NCI-H1417 (cell line): ENCODE data around the gene CWF19L1.
A peak's percentile ranks its signal among the peaks of the same experiment; 100 is the strongest.
"Not testable (repeated sequence)": the region's sequence is repeated elsewhere in the genome, so short reads cannot be mapped to it uniquely, and the experiment has no call there.

ENCODE experiments used
- DNase-seq, 3 experiments: peaks; one replicate each; lab custom pipeline; 2025; lab: John Stamatoyannopoulos, UW

The CWF19L1 gene

DNA sequence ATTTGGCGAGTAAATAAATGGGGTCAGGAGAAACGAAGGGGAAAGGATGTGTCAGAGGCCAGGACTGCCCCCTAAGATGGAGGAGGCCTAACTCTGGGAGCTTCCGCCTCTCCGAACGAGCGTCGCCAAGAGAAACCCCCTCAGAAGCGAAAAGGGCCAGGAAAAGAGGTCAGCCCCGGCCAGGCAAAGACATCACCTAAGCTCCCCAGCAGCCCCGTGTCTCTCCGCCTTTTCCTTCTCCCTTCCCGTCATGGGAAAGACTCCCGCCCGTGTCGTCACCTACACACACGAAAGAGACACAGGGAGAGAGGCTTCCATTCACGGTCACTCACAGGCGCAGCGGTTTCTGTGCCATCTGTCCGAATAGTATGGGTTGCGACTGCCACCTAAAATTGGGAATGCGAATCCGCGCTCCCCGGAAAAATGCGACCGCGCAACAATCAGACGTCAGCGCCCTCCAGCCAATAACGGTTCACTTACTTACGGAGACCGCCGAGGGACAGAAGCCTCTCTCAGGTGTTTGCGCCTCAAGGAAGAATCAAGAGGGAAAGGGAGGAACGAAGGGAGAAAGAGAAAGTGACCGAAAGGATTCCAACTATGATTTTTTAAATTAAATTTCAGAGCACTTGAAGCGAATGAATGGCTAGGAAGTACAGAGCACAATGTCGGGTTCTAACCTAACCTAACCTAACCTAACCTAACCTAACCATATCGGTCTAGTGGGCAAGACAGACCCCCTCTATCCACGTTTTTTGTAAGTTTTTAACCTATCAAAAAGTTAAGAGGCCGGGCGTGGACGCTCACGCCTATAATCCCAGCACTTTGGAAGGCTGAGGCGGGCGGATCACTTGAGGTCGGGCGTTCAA lies at the start of gene CWF19L1:
TSS of gene CWF19L1 (minus strand) at position 400 of the 866 bp plus-strand sequence. CDS start at position 355, 45 bp downstream.
- peak; percentile 71 to 85 (median 74) for DNase-seq

DNA sequence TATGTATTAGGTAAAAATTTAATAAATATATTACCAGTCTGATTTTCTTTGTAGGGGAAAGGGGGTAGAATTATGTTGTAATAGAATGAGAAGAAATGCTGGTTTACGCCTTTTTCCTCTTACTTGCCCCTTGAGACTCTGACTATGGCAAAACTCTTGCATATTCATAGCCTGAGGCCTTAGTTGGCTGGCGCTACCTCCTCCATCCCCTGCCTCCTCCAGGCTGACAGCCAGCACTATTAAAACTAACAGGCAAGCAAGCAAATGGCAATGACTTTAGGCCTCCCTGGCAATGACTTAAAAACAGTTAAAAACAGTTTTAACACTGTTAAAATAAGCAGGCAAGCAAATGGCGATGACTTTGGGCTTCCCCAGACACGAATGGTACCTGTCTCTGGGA lies 48.2 kb upstream of the CWF19L1 start:
- no peak for DNase-seq

DNA sequence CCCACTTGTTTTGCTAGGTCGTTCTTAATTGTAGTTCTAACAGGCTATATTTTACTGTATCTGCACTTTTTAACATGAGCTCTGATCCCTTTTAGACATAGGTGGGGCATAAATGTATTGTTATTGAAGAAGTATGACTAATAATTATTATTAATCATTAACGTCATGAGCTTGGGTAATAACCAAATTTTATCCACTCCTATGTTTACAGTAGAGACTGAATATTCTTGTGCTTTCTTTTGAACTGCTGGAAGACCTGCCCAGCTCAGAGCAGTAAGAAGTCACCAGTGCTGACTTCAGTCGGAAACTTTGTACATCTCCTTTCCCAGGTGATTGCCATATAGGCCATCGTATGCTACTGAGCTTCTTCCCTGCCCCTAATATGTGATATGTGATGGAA lies 43.9 kb upstream of the CWF19L1 start:
- no peak for DNase-seq

DNA sequence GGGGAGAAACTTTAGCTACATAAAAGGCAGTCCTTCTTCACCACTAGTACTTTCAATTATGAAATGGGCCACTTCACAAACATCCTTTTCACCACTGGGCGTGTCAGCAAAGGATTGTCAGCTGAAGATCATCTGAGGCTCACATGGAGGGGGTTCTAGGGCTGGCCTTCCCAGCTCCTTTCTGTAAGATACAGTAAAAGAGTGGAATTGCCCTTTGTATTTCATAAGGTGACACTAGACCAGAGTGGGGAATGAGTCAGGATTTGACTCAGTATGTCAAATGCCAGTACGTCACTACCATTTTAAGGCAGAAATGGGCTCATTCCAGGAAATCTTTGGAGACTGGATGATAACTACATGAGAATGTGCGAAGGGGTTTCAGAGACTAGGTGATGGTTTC lies 40.2 kb upstream of the CWF19L1 start:
- no peak for DNase-seq

DNA sequence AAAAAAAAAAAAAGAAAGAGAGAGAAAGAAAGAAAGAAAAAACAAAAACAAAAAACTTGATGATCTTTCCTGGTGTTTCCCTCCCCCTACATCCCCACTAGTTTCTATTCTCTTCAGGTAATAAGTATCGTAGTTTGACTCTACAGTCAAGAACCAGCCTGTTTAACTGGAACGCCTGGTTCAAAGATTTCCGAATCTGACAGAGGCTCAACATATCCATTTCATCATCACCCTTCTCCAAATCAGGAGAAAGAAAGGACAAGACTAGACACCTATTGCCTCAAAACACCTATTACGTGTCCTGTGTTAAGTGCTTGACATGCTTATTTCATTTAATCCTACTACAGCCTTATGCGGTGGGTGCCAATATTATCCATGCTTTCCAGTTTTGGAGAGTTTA lies 39.4 kb upstream of the CWF19L1 start:
- DNase-seq: no peak

DNA sequence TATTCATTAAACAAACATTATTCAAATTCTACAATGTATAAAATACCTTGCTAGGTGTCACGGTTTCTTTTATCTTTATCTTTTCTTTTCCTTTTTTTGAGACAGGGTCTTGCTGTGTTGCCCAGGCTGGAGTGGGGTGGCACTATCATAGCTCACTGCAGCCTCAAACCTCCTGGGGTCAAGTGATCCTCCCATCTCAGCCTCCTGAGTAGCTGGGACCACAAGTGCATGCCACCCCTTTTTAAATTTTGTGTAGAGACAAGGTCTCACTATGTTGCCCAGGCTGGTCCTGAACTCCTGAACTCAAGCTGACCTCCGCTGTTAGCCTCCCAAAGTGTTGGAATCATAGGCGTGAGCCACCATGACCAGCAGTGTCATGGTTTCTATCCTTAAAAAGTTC lies 37.0 kb upstream of the CWF19L1 start:
- DNase-seq: no peak

DNA sequence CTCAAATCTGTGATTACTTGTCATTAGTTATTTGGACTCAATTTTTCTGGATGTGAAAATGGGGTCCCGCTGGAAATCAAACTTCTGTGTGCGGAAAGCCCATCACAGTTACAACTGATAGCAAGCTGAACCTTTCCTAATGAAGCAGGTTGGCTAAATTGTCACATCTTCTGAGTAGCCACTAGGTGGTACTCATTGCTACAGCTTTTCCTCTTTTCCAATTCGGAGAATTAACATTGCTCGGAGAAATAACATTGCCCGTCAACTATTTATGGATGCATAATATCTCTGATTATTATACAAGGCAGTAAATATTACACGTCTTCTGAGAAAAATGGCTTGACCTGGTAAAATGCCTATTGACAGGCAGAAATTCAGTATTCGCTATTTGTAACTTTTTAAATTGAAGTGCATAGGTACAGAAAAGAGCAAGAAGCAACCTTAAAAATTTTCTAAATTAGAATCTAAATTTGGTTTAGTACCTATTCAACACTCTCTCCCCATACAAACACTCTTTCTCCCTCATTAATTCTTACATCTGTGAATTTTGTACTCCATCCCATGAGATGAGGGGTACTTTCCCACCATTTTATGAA lies 36.4 kb upstream of the CWF19L1 start:
- DNase-seq: peak in 2 of 3 experiments; percentile 1 to 44

DNA sequence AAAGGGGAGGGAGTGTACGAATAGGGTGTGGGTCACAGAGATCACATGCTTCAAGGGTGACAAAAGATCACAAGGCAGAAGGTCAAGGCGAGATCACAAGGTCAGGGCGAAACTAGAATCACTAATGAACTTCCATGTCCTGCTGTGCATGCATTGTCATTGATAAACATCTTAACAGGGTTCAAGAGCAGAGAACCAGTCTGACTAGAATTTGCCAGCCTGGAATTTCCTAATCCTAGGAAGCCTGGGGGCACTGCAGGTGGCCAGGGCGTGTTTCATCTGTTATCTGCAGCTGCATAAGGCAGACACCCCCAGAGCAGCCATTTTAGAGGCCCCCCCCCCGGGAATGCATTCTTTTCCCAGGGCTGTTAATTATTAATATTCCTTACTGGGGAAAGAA lies 33.7 kb upstream of the CWF19L1 start:
- DNase-seq: peak in 2 of 3 experiments; percentile 2 to 33

DNA sequence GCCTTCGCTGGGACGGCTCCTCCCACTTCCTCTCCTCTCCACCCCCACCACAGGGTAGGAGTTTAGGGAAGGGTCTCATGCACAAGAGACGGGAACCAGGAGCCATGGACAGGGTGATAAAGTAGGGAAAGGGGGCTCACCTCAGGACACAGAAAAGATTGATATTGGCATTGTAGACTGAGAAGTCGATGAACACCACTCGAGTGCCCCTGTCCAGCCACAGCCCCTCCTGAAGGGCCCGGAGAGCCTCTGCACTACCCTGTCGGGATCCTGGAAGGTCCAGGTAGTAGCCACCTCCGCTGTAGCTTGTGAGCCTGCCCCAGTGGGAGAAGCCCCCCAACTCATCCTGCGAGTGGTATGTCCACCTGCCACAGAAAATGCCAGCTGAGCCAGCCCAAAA lies 29.8 kb upstream of the CWF19L1 start:
- no peak for DNase-seq

DNA sequence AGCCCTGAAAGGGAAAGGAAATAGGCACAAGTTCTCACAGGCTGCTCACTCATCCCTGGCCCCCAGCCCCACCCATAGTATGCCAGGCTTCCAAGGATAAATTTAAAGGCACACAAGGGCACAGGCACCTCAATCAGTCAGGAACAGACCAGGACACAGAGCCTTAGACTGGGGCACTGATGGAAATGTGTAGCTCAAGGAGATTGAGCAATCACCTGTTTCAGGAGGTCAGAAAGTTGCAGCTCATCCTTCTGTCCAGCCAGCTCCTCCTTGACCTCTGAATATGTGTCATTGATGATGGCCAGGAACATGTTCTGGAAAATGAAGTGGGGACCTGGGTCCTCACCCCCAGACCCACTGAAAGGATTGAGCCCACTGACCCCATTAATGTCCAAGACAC lies 25.6 kb upstream of the CWF19L1 start:
- no peak for DNase-seq

DNA sequence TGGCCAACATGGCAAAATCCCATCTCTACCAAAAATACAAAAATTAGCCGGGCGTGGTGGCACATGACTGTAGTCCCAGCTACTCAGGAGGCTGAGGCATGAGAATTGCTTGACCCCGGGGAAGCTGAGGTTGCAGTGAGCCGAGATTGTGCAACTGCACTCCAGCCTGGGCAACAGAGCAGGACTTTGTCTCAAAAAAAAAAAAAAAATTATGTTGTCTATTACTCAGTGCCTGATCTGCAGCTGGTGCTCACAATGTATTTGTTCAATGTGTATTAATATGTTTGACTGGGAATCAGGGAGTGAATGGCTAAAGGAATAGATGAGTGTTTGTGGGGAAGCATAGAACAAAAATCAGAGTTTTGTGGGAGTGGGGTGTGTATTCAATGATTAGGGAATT lies 24.9 kb upstream of the CWF19L1 start:
- DNase-seq: not testable (repeated sequence)

DNA sequence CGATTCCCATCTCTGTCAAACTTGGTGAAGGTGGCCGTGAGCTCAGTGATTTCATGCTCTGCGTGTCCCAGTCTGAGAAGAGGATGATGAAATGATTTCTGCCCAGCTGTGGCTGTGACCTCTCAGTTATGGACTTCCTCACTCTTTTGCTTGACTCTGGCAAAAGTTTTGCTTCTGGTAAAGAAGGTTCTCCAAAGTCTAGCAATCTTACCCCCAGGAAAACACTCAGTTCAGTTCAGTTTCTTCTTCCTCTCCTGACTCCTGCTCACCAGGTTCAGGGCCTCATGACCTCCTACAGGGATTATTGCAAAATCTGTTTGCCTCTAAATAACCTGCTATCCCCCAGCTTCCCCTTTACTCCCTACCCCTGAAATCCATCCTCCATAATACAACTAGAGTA lies 23.9 kb upstream of the CWF19L1 start:
- no peak for DNase-seq

DNA sequence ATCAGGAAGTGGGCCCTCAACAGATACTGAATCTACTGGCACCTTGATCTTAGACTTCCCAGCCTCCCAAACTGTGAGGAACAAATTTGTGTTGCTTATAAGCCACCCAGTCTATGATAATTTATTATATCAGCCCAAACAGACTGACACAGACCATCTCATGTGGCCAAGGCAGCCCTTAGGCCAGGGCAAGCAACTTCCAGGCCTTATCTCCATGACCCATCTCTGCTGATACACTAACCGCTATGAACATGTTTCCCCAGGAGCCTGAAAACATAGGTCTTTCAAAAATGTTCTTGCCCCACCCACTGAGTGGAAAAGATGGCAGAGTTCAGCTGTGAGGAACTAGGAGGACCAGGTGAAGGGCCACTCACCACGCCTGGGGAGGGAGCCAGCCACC lies 22.2 kb upstream of the CWF19L1 start:
- DNase-seq: no peak

DNA sequence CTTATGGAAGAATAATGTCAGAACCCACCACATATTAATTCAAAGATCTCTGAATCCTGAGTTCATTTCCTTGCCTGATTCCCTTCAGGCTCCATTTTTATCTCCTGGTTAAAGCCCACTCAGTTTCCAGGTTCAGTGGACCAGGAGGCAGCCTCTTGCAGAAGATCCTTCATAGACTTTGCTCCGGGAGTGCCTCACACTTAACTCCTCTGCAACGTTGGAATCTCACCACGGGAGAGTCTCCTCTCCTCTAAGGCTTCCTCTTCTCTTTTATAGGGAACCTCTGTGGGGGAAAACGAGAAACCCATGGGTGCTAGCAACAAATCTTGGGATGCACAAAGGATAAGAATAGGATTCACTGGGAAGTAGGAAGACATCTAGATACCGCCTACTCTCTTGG lies 20.8 kb upstream of the CWF19L1 start:
- no peak for DNase-seq

DNA sequence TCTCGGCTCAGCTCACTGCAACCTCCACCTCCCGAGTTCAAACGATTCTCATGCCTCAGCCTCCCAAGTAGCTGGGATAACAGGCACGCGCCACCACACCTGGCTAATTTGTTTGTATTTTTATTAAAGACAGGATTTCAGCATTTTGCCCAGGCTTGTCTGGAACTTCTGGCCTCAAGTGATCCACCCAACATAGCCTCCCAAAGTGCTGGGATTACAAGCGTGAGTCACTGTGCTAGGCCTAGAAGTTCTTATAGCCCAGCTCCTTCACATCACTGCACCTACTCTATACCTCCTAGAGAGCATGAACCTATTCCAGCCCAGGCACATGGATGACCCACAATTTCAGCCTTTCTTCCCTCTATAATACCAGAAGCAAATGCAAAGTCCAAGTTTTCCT lies 20.3 kb upstream of the CWF19L1 start:
- no peak for DNase-seq

DNA sequence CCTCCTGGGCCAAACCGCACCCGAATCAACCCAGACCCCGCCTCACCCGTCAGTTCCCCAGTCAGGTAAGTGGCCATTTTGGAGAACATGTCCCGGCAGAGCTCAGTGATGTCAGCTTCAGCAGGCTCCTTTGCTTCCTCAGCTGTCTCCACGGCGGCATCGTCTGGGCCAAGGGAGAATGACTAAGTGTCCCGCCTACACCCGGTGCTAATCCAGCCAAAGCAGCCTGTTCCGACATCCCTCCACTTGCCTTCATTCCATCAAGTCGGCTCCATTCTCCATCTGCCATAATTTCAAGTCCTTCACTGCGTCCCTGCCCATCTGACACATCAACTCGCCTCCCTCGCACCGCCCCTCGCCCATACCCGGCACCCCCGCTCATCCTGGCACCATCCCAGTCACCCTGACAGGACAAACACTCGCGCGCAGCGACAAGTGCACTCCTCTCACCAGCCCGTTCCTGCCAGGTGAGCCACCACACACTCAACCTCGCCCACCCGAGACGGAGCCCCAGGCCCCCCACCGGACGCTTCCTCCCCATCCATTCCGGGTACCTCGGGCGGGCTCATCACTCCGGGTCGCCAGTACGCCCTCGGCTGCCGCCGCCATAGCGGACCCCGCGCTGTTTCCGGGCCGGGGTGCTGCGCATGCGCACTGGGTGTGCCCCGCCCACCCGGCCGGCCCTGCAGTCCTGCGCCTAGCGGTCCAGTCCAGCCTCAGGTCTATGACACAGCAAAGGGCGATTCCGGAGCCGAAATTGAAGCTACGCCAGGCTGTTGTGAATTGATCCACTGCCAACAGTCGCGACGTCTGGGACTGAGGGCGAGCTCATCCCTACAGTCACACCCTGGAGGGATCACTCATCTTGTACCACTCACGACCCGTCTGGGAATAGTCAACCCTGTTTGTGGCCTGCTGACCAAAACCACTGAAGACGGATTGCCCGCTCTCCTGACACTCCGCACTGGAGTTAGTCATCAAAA lies 18.9 kb upstream of the CWF19L1 start, which contains the start of gene BLOC1S2:
TSS of gene BLOC1S2 (minus strand) at position 630 of the 983 bp plus-strand sequence. CDS start at position 609, 21 bp downstream.
- DNase-seq: peak; percentile 44 to 78 (median 63)

DNA sequence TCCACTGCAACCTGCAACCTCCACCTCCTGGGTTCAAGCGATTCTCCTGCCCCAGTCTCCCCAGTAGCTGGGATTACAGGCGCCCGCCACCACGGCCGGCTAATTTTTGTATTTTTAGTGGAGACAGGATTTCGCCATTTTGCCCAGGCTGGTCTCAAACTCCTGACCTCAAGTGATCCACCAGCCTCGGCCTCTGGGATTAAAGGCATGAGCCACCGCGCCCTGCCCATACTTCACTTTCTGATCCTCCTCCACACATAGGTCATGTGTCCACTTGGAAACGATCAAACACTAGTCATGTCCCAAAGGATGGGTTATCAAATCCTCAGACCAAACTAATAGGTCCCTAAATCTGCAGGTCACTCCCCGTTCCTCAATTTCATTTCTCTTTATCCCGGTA lies 17.9 kb upstream of the CWF19L1 start:
- DNase-seq: not testable (repeated sequence)

DNA sequence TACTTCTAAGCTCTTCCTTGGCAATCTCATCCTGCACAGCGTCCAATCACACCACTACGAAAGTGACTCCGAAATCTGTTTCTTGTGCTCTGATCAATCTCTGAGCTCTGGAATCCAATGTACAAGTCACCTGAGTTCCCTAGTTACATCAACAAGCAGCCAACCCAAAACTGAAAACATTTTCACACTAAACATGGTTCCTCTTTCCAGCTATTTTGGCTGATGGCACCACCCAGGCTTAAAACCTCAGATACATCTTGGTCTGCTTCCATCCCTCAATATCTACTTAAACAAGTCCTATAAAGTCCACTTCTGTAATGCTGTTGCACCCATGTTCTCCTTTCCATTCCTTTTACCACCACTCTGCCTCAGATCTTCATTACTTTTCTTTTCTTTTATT lies 15.5 kb upstream of the CWF19L1 start:
- no peak for DNase-seq

DNA sequence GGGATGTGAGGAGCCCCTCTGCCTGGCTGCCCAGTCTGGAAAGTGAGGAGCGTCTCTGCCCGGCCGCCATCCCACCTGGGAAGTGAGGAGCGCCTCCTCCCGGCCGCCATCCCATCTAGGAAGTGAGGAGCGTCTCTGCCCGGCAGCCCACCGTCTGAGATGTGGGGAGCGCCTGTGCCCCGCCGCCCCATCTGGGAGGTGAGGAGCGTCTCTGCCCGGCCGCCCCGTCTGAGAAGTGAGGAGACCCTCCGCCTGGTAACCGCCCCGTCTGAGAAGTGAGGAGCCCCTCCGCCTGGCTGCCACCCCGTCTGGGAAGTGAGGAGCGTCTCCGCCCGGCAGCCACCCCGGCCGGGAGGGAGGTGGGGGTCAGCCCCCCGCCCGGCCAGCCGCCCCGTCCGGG lies 9.5 kb upstream of the CWF19L1 start:
- DNase-seq: not testable (repeated sequence)

DNA sequence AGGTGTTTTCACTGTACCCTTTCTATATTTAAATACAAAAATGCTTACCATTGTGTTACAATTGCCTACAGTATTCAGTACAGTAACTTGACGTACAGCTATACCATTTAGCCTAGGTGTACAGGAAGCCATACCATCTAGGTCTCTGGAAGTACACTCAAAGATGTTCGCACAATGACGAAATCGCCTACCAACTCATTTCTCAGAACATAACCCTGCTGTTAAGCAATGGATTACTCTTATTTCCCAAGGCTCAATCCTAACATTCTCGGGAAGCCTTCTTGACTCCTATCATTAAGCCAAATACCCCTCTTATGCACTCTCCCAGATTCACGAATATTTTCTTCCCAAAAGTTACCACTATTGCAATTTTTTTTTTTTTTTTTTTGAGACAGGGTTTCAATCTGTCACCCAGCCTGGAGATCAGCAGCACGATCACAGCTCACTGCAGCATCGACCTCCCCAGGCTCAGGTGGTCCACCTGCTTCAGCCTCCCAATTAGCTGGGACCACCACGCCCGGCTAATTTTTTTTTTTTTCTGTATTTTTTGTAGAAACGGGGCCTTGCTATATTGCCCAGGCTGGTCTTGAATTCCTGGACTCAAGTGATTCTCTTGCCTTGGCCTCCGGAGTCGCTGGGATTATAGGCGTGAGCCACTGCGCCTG lies 1.5 kb downstream of the CWF19L1 start:
- no peak for DNase-seq

DNA sequence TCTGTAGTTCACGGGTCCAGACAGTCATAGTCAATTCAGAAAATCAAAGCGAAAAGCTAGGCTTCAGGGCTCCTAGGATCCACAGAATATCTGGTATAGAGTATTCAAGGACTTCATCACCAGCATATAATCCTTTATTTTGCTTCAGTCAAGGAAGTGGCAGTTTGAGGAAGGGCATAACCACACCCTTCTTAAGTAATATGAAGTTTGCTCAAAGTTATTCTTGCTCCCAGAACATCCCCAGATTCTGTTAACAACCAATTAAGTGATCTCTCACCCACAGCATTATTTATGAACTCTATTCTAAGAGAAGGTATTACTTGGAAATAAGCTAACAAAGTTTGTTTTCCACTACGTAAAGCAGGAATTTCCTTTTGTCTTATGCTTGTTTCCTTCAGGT lies 13.2 kb downstream of the CWF19L1 start:
- DNase-seq: no peak

DNA sequence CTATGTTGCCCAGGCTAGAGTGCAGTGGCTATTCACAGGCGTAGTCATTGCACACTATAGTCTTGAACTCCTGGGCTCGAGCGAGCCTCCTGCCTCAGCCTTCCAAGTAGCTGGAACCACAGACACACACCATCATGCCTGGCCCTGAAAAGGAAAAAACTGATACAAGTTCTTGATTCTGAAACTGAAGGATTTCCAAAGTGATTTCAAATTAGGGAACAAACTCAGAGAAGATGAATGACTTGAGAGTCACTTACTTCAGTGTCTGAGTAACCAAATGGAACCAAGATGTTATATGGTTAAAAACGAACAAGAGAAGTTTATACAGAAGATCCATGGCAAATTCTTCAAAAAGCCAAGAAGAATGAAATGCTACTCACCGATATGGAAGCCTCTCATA lies 14.4 kb downstream of the CWF19L1 start:
- no peak for DNase-seq
